Esophagus muscularis mucosa (tissue), 3 donors: Measurements from ENCODE around the gene APLP2.

Experiments
- CTCF ChIP-seq, 3 experiments: fragments of 200-600 bp in 2 of 3; fragments of 450-650 bp in 1 of 3; sonication (generic) in 2 of 3; IDR thresholded peaks; one replicate each; pipeline ENCODE4 v1.5.1; 2017 to 2019; ENCODE audit warnings: antibody characterized with exemption in 3 of 3, mild to moderate bottlenecking in 2 of 3, moderate library complexity in 1 of 3
- POLR2AphosphoS5 ChIP-seq, 2 donors: sonication (generic); formaldehyde crosslinking; IDR thresholded peaks; one replicate each; pipeline ENCODE4 v1.6.1; 2017; ENCODE audit warnings: antibody characterized with exemption in 2 of 2

DNA sequence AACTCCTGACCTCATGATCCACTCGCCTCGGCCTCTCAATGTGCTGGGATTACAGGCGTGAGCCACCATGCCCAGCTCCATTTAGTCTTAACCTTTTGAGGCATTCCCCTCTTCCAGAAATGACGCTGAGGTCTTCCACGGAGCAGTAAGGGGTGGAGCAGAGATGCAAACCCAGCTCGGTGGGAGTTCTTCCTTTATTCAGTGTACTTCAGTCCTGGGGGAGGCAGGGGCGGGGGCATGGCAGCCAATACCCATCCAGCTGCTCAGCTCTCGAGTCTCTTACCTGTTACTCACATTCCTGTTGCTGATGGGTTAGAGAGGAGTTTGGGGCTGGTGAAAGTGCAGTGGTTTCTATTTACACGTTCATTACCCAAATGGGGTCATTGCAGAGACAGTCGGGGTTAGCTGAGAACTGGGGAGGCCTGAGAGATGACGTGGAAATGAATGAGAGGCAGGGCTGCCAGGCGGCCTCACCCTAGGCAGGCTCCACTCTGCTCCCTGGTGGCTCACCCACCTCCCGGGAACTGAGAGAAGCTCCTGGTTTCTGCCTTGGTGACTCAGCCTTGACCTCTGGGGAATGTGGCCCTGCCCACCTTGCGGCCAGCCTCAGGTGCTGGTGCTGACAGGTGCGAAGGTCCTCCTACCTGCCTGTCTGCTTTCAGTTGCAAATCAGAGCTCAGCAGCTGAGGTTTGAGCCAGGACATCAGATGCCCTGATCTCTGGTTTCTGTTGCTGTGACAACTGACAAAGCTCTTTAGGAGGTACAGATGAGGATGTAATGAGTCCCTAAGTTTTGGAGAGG is 76.5 kb downstream of the APLP2 start:
- TF ChIP-seq CTCF (IDR thresholded peaks at IDR 0.05) = peak in 1 of 3 experiments; percentile 23
- TF ChIP-seq POLR2AphosphoS5 (IDR thresholded peaks at IDR 0.05) = no peak
